ENCODE measurements around the gene ENTPD5. TPM values are rescaled to one million over a fixed set of nuclear protein-coding genes. Genes with fewer than 3 reads are reported as not detected.

The ENTPD5 gene, protein sequence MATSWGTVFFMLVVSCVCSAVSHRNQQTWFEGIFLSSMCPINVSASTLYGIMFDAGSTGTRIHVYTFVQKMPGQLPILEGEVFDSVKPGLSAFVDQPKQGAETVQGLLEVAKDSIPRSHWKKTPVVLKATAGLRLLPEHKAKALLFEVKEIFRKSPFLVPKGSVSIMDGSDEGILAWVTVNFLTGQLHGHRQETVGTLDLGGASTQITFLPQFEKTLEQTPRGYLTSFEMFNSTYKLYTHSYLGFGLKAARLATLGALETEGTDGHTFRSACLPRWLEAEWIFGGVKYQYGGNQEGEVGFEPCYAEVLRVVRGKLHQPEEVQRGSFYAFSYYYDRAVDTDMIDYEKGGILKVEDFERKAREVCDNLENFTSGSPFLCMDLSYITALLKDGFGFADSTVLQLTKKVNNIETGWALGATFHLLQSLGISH
- total RNA-seq (2012; rRNA removed) = 6.4 and 8.1 TPM in 2 replicates
- polyA plus RNA-seq (2012; rRNA removed) = 5.8 and 7.3 TPM in 2 replicates
- polyA plus RNA-seq (2012; cell fraction: cytosol; rRNA removed) = 2.1 and 3.2 TPM in 2 replicates
- polyA plus RNA-seq (2012; cell fraction: nucleus; rRNA removed; ENCODE audit: low replicate concordance) = 4.6 and 16.2 TPM in 2 replicates
- percentile 60 among the genes with signal in this experiment for Bru-seq, nascent RNA
- percentile 79 among the genes with signal in this experiment for BruChase-seq, experiment 1, labeled RNA remaining after a 6-hour chase
- BruChase-seq, experiment 2, labeled RNA remaining after a 2-hour chase = percentile 65 among the genes with signal in this experiment
- long read RNA-seq, full-length matches to known transcripts = 3 of 20 reads
- long read RNA-seq, partial matches to known transcripts = 3 of 20 reads
- long read RNA-seq, other reads (novel, unspliced or antisense) = 14 of 20 reads

DNA sequence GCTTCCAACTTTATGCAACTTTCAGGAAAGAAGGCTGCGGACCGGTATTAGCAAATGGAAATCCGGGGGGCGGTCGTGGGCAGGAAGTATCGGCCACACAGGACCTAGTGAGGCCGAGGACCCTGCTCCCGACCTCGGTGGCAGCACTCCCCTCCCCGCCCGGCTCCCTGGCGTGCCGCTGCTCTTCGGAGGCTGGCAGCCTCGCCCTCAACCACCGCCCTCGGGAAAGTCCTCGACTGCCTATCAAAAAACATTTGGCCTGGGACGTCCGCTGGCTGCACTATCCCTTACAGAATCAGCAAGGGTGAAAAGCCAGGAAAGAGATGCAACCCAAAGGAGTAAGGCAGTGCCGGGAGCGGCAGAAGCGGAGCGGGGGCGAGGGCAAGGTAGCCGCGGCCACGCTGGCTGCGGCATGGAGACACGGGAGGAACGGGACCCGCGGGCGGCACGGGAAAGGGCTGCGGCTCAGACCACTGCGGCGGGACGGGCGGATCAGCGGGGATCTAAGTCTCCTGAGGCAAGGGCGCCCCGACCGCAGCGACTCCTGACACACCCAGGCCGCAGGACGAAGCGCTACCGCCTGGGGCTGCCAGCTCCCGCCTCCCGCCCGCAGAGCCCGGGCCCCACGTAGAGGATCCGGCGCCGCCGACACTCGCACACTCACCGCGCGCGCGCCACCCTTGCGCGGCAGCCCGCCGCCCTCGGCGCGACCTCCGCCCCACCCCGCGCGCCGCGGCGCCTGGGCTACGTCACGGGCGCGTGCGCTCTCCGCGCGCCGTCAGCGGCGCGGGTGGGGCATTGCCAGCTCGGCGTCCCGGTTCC is at the start of gene ENTPD5, which contains the start of gene BBOF1:
Gene ENTPD5, minus strand, starts transcription at position 703 of the 822 bp plus-strand sequence. CDS start 31,186 bp downstream, outside the sequence.
Gene BBOF1, plus strand, starts transcription at position 764 of the 822 bp plus-strand sequence. CDS start 130 bp downstream, outside the sequence.
- Histone ChIP-seq H2BK20ac (ENCODE audit: low read depth, low read length) (no peak within 1 kb of the TSS), H3K4ac (ENCODE audit: low read depth, low read length) (peak within 1 kb of the TSS; percentile 93), H2AK9ac (replicated peaks; ENCODE audit: low read depth, low read length, poor library complexity) (peak within 1 kb of the TSS; percentile 96), H3K27ac (ENCODE audit: insufficient read depth, low read length) (peak within 1 kb of the TSS; percentile 95), H4K5ac (ENCODE audit: low read depth, low read length) (peak within 1 kb of the TSS; percentile 89), H3K4me2 (ENCODE audit: low read depth, low read length) (peak within 1 kb of the TSS; percentile 96), H4K91ac (ENCODE audit: insufficient read depth, low read depth, low read length) (peak within 1 kb of the TSS; percentile 90), H3K79me1 (ENCODE audit: low read depth in 1 of 2, low read length in 2 of 2) (peaks cover 0 to 15% of the 10 kb centered on the region in 2 experiments; a peak in 1 of 4 replicates), H4K20me1 (ENCODE audit: insufficient read depth, low read length) (no peaks in the 10 kb centered on the region; the same call in 1 of the 2 replicates), H2BK120ac (ENCODE audit: low read depth, low read length) (peak within 1 kb of the TSS; percentile 67), H3K9me1 (ENCODE audit: insufficient read depth, low read length) (no peaks in the 10 kb centered on the region), H3K4me1 (ENCODE audit: control insufficient read depth, insufficient read depth, low read length) (peaks cover 4% of the 10 kb centered on the region; the same call in 1 of the 2 replicates), H2BK5ac (ENCODE audit: low read depth, low read length, poor library complexity, severe bottlenecking) (peak within 1 kb of the TSS; percentile 90), H3K23ac (ENCODE audit: low read depth, low read length) (peak within 1 kb of the TSS; percentile 85), H3K14ac (replicated peaks; ENCODE audit: low read depth, low read length) (peak within 1 kb of the TSS; percentile 85), H3K36me3 (ENCODE audit: control insufficient read depth, insufficient read depth, low read length) (no peaks in the 10 kb centered on the region), H2AFZ (replicated peaks; ENCODE audit: low read length, poor library complexity) (peak within 1 kb of the TSS; percentile 97), H3K27me3 (ENCODE audit: control insufficient read depth, insufficient read depth, low read length) (no peaks in the 10 kb centered on the region), H3K9me3 (ENCODE audit: control insufficient read depth, insufficient read depth, low read length) (no peaks in the 10 kb centered on the region), H2AK5ac (ENCODE audit: low read depth, low read length) (peak within 1 kb of the TSS; percentile 76), H3K18ac (ENCODE audit: low read depth, low read length) (peak within 1 kb of the TSS; percentile 46), H3K56ac (ENCODE audit: extremely low read depth, insufficient read depth, low read length) (peak within 1 kb of the TSS; percentile 97), H2BK15ac (ENCODE audit: low read depth, low read length) (peak within 1 kb of the TSS; percentile 77; the same call in 2 of the 3 replicates), H3K4me3 (ENCODE audit: insufficient read depth, low read depth, low read length) (peak within 1 kb of the TSS; percentile 91), H3K9ac (ENCODE audit: low read depth, low read length) (peak within 1 kb of the TSS; percentile 96), H4K8ac (ENCODE audit: low read depth in 2 of 2, low read length in 2 of 2) (peak within 1 kb of the TSS; percentile 88 to 96)
- in situ Hi-C loops (cut with MboI; ENCODE audit: low sequenced_read_pairs) (no loop called here), intact Hi-C loops (cut with micrococcal nuclease) (loop anchor here (2.0 kb wide), 2 partner anchors 40 to 68 kb away; partner anchors contain the start of genes COQ6 and FAM161B), dilution Hi-C loops (cut with HindIII; ENCODE audit: low sequenced_read_pairs, unreplicated experiment) (no loop called here)
- BruUV-seq (replicated peaks) = no TSS peak
- peak; percentile 97 for ATAC-seq (ENCODE audit: low read depth)
- peak; percentile 80 for DNase-seq
- 0% methylated on average over 46 of the region's 93 CpGs; no CpG with 5 or more reads in 1 of the 2 experiments for WGBS, 2 experiments (ENCODE audit: extremely low coverage in 2 of 2, insufficient read length in 1 of 2)
- POLR2A ChIA-PET (ENCODE audit: unreplicated experiment) = interaction anchor here (0.6 kb wide), 1 partner anchor 12 kb away, joined by 3 read pairs; no protein-coding TSS in a partner anchor
- CTCF ChIA-PET = no interaction called here
- no peak for TF ChIP-seq RFX5 (IDR thresholded peaks at IDR 0.05; ENCODE audit: low read depth, low read length)
- peak; percentile 94 for TF ChIP-seq MXI1 (IDR thresholded peaks at IDR 0.05; ENCODE audit: borderline replicate concordance, low read depth, low read length)
- peak; percentile 97 for TF ChIP-seq BHLHE40 (IDR thresholded peaks at IDR 0.05; ENCODE audit: low read depth, low read length)
- no peak for TF ChIP-seq SMC3 (IDR thresholded peaks at IDR 0.05; ENCODE audit: low read depth, low read length)
- TF ChIP-seq CEBPB (IDR thresholded peaks at IDR 0.05; ENCODE audit: low read depth, low read length) = no peak
- peak; percentile 55; the same call in 1 of the 2 replicates for TF ChIP-seq USF2 (IDR thresholded peaks at IDR 0.05; ENCODE audit: low read depth, low read length)
- peak; percentile 89; the same call in 1 of the 2 replicates for TF ChIP-seq MAZ (IDR thresholded peaks at IDR 0.05; ENCODE audit: borderline replicate concordance, low read depth, low read length)
- no peak for TF ChIP-seq ELK1 (IDR thresholded peaks at IDR 0.05; ENCODE audit: borderline replicate concordance, low read depth, low read length)
- TF ChIP-seq RCOR1 (IDR thresholded peaks at IDR 0.05; ENCODE audit: insufficient replicate concordance, low read length) = no peak
- no peak for TF ChIP-seq RAD21 (IDR thresholded peaks at IDR 0.05; ENCODE audit: low read length)
- no peak for TF ChIP-seq POLR2A (IDR thresholded peaks at IDR 0.05; ENCODE audit: low read depth, low read length)
